GM12878 (cell line): ENCODE data around the gene LHCGR. TPM values are rescaled to one million over a fixed set of nuclear protein-coding genes. Genes with fewer than 3 reads are reported as not detected.

Experiments
- ATAC-seq: fragments of 200-7000 bp; cut with Tn5 transposase; 3 replicates; pipeline ENCODE4 v1.9.1; 2020; ENCODE audit warnings: mild to moderate bottlenecking, moderate library complexity
- BruUV-seq: library from RNA; stranded (reverse); fragments of 400-500 nt; replicated peaks from 2 replicates; lab custom pipeline; 2021; lab: Mats Ljungman, UMichigan
- CTCF ChIA-PET: fragments of 300-600 bp; sonication (Branson Sonifier 250); formaldehyde crosslinking; extraction: SDS; loops from one replicate; lab custom pipeline; 2021; ENCODE audit warnings: inconsistent platforms; lab: Yijun Ruan, JAX
- POLR2A ChIA-PET: fragments of 350-600 bp; formaldehyde crosslinking; extraction: SDS; loops from one replicate; lab custom pipeline; 2021; ENCODE audit warnings: inconsistent platforms; lab: Charles Lee
- RAD21 ChIA-PET: fragments of 300-600 bp; sonication (Branson Sonifier 250); formaldehyde crosslinking; loops from one replicate; lab custom pipeline; 2023; ENCODE audit warnings: antibody characterized with exemption; ENCODE audit not compliant: unreplicated experiment; lab: Charles Lee
- SMC1A ChIA-PET: fragments of 300-600 bp; sonication (Branson Sonifier 250); formaldehyde crosslinking; loops from one replicate; lab custom pipeline; 2023; ENCODE audit not compliant: unreplicated experiment, uncharacterized antibody; lab: Charles Lee
- DNase-seq: peaks from one replicate; pipeline ENCODE4 v3.0.0-alpha.2; 2011; ENCODE audit warnings: low read depth, low spot score
- FAIRE-seq: peaks from 3 replicates; lab custom pipeline; 2011; peaks lifted over from hg19 to GRCh38; lab: Jason Lieb, UNC
- H2AFZ ChIP-seq: 2 replicates; pipeline ENCODE4 v1.6.0; 2011; ENCODE audit warnings: low read depth, low read length, control low read depth; ENCODE audit not compliant: control insufficient read depth
- H3K27ac ChIP-seq: 2 replicates; pipeline ENCODE4 v1.5.1; 2011; ENCODE audit warnings: control low read depth; ENCODE audit not compliant: control insufficient read depth, insufficient read depth
- H3K27me3 ChIP-seq, 2 experiments: replicated peaks in 1 of 2; 2 replicates each; pipeline versions ENCODE4 v1.6.0 to v1.6.1; 2011; ENCODE audit warnings: low read length in 1 of 2; ENCODE audit not compliant: control insufficient read depth in 2 of 2, insufficient read depth in 2 of 2
- H3K36me3 ChIP-seq, 2 experiments: 2 replicates each; pipeline ENCODE4 v1.5.1; 2011; ENCODE audit warnings: low read length in 1 of 2; ENCODE audit not compliant: control insufficient read depth in 2 of 2, insufficient read depth in 2 of 2
- H3K4me1 ChIP-seq: 2 replicates; pipeline ENCODE4 v1.6.1; 2011; ENCODE audit warnings: mild to moderate bottlenecking, low read length, moderate library complexity, mixed read lengths; ENCODE audit not compliant: control insufficient read depth, insufficient read depth
- H3K4me2 ChIP-seq: 2 replicates; pipeline ENCODE4 v1.6.0; 2011; ENCODE audit warnings: control low read depth; ENCODE audit not compliant: control insufficient read depth, insufficient read depth
- H3K4me3 ChIP-seq: fragments of 200-600 bp; sonication (generic); 2 replicates; pipeline ENCODE4 v1.5.1; 2016
- H3K79me2 ChIP-seq: 2 replicates; pipeline ENCODE4 v1.6.0; 2011; ENCODE audit warnings: low read length; ENCODE audit not compliant: control insufficient read depth, insufficient read depth
- H3K9ac ChIP-seq: 2 replicates; pipeline ENCODE4 v1.8.0; 2011; ENCODE audit warnings: low read length, control low read depth, mixed read lengths; ENCODE audit not compliant: control insufficient read depth, insufficient read depth
- H3K9me3 ChIP-seq: replicated peaks from 3 replicates; pipeline ENCODE4 v1.5.1; 2011; ENCODE audit warnings: mild to moderate bottlenecking, low read length; ENCODE audit not compliant: control insufficient read depth, insufficient read depth
- H4K20me1 ChIP-seq: 2 replicates; pipeline ENCODE4 v1.6.0; 2011; ENCODE audit not compliant: control insufficient read depth, insufficient read depth
- BCLAF1 ChIP-seq: fragments of 450-650 bp; IDR thresholded peaks from 2 replicates; pipeline ENCODE4 v1.6.1; 2017; ENCODE audit warnings: antibody characterized with exemption, mild to moderate bottlenecking, moderate library complexity
- DPF2 ChIP-seq: fragments of 450-650 bp; IDR thresholded peaks from 2 replicates; pipeline ENCODE4 v1.6.1; 2017; ENCODE audit warnings: mild to moderate bottlenecking
- FOS ChIP-seq: IDR thresholded peaks from 3 replicates; pipeline ENCODE4 v1.6.1; 2011; ENCODE audit warnings: borderline replicate concordance; ENCODE audit not compliant: insufficient read length; ENCODE audit errors: extremely low read depth
- IRF3 ChIP-seq: fragments of 450-650 bp; IDR thresholded peaks from 2 replicates; pipeline ENCODE4 v1.6.1; 2014; ENCODE audit warnings: mild to moderate bottlenecking
- MYC ChIP-seq: IDR thresholded peaks from 2 replicates; pipeline ENCODE4 v1.6.1; 2011; ENCODE audit warnings: mild to moderate bottlenecking, low read length, moderate library complexity, inconsistent platforms; ENCODE audit not compliant: insufficient read depth, insufficient replicate concordance, insufficient read length, severe bottlenecking
- POLR2A ChIP-seq: IDR thresholded peaks from 2 replicates; pipeline ENCODE4 v1.6.1; 2011; ENCODE audit warnings: low read depth, mild to moderate bottlenecking, low read length
- POU2F2 ChIP-seq: IDR thresholded peaks from 3 replicates; pipeline ENCODE4 v1.6.1; 2011; ENCODE audit warnings: low read depth, mild to moderate bottlenecking, low read length, borderline replicate concordance
- RBBP5 ChIP-seq: fragments of 200-600 bp; sonication (generic); conservative IDR thresholded peaks from 2 replicates; pipeline ENCODE4 v1.6.1; 2016
- WGBS: methylation state at CpG from one replicate; pipeline ENCODE4 v1.1.6; 2016; ENCODE audit warnings: low lambda C conversion rate; ENCODE audit not compliant: insufficient replicate concordance, insufficient coverage; ENCODE audit errors: missing lambda C conversion rate; 5-methylcytosine and 5-hydroxymethylcytosine counted together
- in situ Hi-C: fragments of 300-500 bp; cut with MboI; formaldehyde crosslinking; loops from 9 replicates; pipeline ENCODE4 v1.14.3; 2018; ENCODE audit warnings: mixed read lengths
- intact Hi-C: fragments of 100-400 bp; cut with micrococcal nuclease; formaldehyde crosslinking; loops from one replicate; pipeline ENCODE4 v1.14.2; 2022; ENCODE audit not compliant: unreplicated experiment
- polyA plus RNA-seq, 11 experiments: library from polyadenylated mRNA; depleted of rRNA in 4 of 11; unstranded in 6 of 11; stranded (reverse) in 5 of 11; fragments of >200 nt; fragmentation: Nextera tagmentation in 4 of 11; fragmentation: Illumina TruSeq in 1 of 11; extraction: Ambion mirVana in 4 of 11; extraction: Trizol in 1 of 11; gene quantifications; 1 replicate in 1 of 11; 2 replicates in 10 of 11; pipeline versions ENCODE4 v1.2.1 to v1.2.3, GENCODE V29; 2011 to 2016; ENCODE audit warnings: inconsistent platforms in 2 of 11, missing spikeins in 2 of 11, low read depth in 1 of 11
- total RNA-seq, 4 experiments: library from RNA; depleted of rRNA in 3 of 4; stranded (reverse); fragments of >200 nt in 3 of 4; fragmentation: Illumina TruSeq in 1 of 4; extraction: Trizol in 1 of 4; gene quantifications; 2 replicates each; pipeline versions ENCODE4 v1.2.1 to v1.2.3, GENCODE V29; 2013 to 2021
- TF ChIP-seq, protein P1 (sequence below), 3 experiments: IDR thresholded peaks in 2 of 3; conservative IDR thresholded peaks in 1 of 3; 2 replicates each; pipeline ENCODE4 v1.5.1; 2011; ENCODE audit warnings: low read depth in 3 of 3, low read length in 3 of 3, mild to moderate bottlenecking in 3 of 3, control low read depth in 2 of 3, moderate library complexity in 2 of 3, inconsistent platforms in 1 of 3, mixed read lengths in 1 of 3; ENCODE audit not compliant: control insufficient read depth in 2 of 3, insufficient read depth in 1 of 3; ENCODE audit errors: extremely low read depth in 1 of 3

The LHCGR gene
- total and polyA plus RNA-seq, 10 of the 15 experiments (the other 5 are each of a cell fraction or from before 2014, with no cell fraction given): 0.02 to 1.9 (median 0.13) TPM; not detected in 5

DNA sequence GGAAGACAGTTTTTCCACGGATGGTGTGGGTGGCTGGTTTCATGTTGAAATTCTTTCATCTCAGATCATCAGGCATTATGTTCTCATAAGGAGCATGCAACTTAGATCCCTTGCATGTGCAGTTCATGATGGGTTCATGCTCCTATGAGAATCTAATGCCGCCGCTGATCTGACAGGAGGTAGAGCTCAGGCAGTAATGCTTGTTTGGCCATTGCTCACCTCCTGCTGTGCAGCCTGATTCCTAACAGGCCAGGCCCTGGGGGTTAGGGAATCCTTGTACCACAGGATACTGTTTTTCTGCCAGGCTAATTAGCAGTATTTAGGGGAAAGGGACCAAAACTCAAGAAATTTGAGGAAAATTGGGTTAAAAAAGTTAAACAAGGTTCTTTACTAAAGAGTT lies 5.3 kb upstream of the LHCGR start:
- POLR2A ChIA-PET: no interaction called here
- no peak overlapping the region for H3K9ac ChIP-seq
- no peak for ATAC-seq

DNA sequence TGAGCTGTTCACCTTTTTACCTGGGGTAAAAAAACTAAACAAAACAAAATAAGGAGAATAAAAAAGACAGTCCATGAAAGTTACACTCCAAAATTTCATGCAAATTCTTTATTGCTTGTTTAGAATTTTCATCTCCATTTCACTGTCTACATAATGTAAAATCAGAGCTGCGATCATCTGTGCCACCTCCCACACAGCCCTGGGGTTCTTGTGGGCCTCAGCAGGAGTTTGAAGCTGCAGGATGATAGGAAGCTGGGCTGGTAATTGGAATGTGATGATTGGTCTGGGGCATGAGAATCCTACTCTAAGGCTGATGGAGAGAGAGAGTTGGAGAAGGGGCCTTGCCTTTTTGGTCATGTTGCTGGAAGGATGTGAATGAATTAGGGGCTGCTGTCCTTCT lies 4.2 kb upstream of the LHCGR start:
- FAIRE-seq (no peak), DNase-seq (no peak), ATAC-seq (no peak)
- H4K20me1 ChIP-seq: no peaks in the 10 kb centered on the region
- BruUV-seq: no TSS peak
- no peak overlapping the region for H3K9ac ChIP-seq
- no peaks in the 10 kb centered on the region for H3K4me1 ChIP-seq
- H3K36me3 ChIP-seq: no peaks in the 10 kb centered on the region
- H3K27me3 ChIP-seq: peaks cover 0 to 13% of the 10 kb centered on the region in 2 experiments; a peak in 3 of 4 replicates
- intact Hi-C loops: no loop called here
- in situ Hi-C loops: no loop called here
- WGBS: 0% methylated on average over 1 of the region's 1 CpG
- CTCF ChIA-PET: no interaction called here
- no peak overlapping the region for H3K4me2 ChIP-seq
- H2AFZ ChIP-seq: no peak overlapping the region
- SMC1A ChIA-PET: interaction anchor here (1.4 kb wide), 1 partner anchor 9 kb away, joined by 3 read pairs; no protein-coding TSS in a partner anchor
- POLR2A ChIA-PET: no interaction called here
- H3K4me3 ChIP-seq: no peak overlapping the region
- H3K27ac ChIP-seq: no peak overlapping the region
- H3K79me2 ChIP-seq: no peaks in the 10 kb centered on the region
- RAD21 ChIA-PET: no interaction called here
- H3K9me3 ChIP-seq: no peaks in the 10 kb centered on the region
- TF ChIP-seq BCLAF1 (no peak), DPF2 (no peak), POU2F2 (no peak), IRF3 (no peak), RBBP5 (no peak), FOS (no peak), MYC (no peak)
- TF ChIP-seq, protein P1, sequence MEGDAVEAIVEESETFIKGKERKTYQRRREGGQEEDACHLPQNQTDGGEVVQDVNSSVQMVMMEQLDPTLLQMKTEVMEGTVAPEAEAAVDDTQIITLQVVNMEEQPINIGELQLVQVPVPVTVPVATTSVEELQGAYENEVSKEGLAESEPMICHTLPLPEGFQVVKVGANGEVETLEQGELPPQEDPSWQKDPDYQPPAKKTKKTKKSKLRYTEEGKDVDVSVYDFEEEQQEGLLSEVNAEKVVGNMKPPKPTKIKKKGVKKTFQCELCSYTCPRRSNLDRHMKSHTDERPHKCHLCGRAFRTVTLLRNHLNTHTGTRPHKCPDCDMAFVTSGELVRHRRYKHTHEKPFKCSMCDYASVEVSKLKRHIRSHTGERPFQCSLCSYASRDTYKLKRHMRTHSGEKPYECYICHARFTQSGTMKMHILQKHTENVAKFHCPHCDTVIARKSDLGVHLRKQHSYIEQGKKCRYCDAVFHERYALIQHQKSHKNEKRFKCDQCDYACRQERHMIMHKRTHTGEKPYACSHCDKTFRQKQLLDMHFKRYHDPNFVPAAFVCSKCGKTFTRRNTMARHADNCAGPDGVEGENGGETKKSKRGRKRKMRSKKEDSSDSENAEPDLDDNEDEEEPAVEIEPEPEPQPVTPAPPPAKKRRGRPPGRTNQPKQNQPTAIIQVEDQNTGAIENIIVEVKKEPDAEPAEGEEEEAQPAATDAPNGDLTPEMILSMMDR (IDR thresholded peaks at IDR 0.05 in 2 of 3, conservative IDR thresholded peaks at IDR 0.05 in 1 of 3; ENCODE audit: control insufficient read depth in 2 of 3, extremely low read depth in 1 of 3, insufficient read depth in 1 of 3, low read depth in 3 of 3, low read length in 3 of 3): no peak

More for the DNA sequence above, 5.3 kb upstream of the LHCGR start:
- no peaks in the 10 kb centered on the region for H3K4me1 ChIP-seq
- no peak overlapping the region for H3K4me3 ChIP-seq
- CTCF ChIA-PET: no interaction called here
- SMC1A ChIA-PET: no interaction called here
- H3K36me3 ChIP-seq: no peaks in the 10 kb centered on the region
- BruUV-seq: no TSS peak
- no peak for DNase-seq
- FAIRE-seq: no peak
- H3K79me2 ChIP-seq: no peaks in the 10 kb centered on the region
- RAD21 ChIA-PET: no interaction called here
- H2AFZ ChIP-seq: no peak overlapping the region
- H3K4me2 ChIP-seq: no peak overlapping the region
- TF ChIP-seq POLR2A: no peak
- peaks cover 0 to 7% of the 10 kb centered on the region in 2 experiments; a peak in 3 of 4 replicates for H3K27me3 ChIP-seq
- intact Hi-C loops (no loop called here), in situ Hi-C loops (no loop called here)
- WGBS: 95% methylated on average over 3 of the region's 3 CpGs
- H3K9me3 ChIP-seq: no peaks in the 10 kb centered on the region
- H3K27ac ChIP-seq: no peak overlapping the region
- H4K20me1 ChIP-seq: no peaks in the 10 kb centered on the region
